Stromal cell of bone marrow (primary cell): ENCODE measurements around the gene PPP2R3B.
"Not testable (repeated sequence)": the region's sequence is repeated elsewhere in the genome, so short reads cannot be mapped to it uniquely, and the experiment has no call there.

Source experiments
- DNase-seq: peaks from one replicate; pipeline ENCODE4 v3.0.0-alpha.2; 2012; ENCODE audit warnings: low read depth

PPP2R3B gene

DNA sequence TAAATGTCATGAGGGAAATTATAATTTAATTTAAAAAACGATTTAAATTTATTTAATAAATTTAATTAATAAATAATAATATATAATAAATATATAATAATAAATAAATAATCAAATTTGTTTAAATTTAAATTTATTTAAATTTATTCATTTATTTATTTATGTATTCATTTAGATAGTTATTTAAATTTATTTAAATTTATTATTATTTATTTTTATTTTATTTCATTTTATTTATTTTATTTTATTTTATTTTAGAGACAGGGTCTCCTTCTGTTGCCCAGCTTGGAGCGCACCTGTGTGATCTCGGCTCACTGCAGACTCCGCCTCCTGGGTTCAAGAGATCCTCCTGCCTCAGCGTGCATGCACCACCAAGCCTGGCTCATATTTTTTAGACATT lies 18.4 kb upstream of the PPP2R3B start:
- no peak for DNase-seq

- no peak for DNase-seq
Observed at GRCh38 chrX:404656-405055, 17.9 kb upstream of the PPP2R3B start.

GRCh38 chrX:402857-403256 lies 16.1 kb upstream of the PPP2R3B start:
- no peak for DNase-seq

DNA sequence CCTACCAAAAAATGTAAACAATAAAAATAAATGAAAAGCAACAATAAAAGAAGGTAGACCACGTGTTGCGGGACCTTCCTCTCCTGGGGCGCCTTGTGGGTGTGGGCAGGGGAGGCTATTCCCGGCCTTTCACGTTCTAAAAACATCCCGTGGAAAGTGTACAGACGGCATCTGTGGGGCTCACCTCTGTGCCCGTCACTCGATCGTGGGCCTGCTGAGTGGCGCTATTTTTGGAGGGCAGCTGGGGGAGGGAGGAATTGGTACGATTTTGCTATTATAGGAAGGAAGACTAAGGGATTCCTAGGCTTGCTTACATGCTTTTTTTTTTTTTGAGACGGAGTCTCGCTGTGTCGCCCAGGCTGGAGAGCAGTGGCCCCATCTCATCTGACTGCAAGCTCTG lies 13.6 kb upstream of the PPP2R3B start:
- DNase-seq, result no peak

DNA sequence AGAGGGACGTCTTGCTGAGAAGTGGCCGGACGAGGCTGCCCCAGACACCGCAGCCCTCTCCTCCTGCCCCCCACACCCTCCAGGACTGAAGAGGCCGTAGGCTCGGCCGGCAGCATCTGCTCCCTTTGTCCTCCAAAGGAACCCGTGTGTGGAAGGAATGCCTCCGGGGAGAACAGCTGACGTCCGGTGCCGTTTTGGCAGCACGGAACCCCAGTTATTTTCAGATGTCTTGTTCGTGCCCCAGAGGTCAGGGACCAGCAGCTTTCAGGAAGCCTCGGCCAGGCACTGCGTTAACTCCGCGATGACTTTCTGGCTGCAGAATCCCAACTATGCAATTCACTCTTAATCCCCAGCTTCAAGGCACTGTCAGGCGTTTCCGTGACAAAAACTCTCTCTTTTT lies 10.9 kb upstream of the PPP2R3B start:
- no peak for DNase-seq

DNA sequence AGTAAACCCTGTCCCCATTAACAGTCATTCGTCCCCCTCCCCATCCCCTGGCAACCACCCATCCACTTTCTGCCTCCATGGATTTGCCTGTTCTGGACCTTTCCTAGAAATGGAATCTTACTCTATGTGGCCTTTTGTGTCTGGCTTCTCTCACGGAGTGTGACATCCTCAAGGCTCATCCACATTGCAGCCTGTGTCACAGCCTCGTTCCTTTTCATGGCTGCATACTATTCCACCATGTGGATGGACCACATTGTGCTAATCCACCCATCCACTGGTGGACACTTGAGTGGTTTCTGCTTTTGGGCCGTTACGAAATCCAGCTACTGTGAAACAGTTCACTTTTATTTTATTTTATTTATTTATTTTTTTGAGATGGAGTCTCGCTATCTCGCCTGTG lies 8.1 kb upstream of the PPP2R3B start:
- no peak for DNase-seq

DNA sequence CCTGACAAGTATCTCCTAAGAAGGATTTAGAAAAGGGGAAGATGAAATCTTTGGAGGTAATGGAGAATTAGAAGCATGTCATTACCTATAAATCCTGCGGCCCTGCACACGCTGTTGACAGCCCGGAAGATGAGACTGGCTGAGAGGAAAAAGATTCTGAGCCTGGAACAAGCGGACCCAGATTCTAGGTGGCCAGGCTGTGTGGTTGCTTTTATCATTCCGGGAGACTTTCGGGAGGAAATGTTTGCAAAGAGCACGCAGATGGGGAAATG lies 5.8 kb upstream of the PPP2R3B start:
- no peak for DNase-seq

GRCh38 chrX:391717-392574 lies 5.2 kb upstream of the PPP2R3B start:
- no peak for DNase-seq

- no peak for DNase-seq
Observed at GRCh38 chrX:390459-390858, 3.8 kb upstream of the PPP2R3B start.

DNA sequence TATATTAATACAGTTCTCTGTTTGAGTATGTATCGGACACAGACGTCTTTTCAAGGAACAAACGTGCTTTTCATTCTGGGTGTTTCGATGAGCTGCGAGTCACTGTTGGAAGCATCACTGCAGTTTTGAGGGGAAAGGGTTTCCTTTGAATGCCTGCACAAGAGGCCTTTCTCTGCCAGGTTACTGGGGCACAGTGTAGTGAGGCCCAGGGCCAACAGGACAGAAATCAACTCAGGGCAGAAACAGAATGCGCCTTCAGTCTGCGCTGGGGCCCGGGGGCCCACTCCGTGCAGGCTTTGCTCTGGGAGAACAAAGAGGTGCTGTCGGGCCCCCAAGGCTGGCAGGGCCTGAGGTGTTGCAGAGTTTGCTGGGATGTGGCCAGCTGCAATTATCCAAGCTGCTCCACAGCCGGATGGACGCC lies 2.3 kb upstream of the PPP2R3B start:
- no peak for DNase-seq

DNA sequence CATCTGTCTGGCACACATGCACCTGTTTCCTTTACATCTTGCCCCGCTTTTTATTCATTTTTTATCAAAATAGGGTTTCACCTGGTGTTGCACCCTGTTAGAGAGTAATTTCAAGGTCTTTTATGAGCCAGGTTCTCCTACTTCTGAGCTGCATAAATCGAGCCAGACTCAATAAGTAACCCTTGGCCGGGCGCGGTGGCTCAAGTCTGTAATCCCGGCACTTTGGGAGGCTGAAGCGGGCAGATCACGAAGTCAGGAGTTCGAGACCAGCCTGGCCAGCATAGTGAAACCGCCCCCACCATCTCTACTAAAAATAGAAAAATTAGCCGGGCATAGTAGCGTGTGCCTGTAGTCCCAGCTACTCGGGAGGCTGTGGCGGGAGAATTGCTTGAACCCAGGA lies 1.0 kb upstream of the PPP2R3B start:
- no peak for DNase-seq

- DNase-seq, result no peak
Observed at GRCh38 chrX:386239-386767, 404 bp downstream of the PPP2R3B start.

- not testable (repeated sequence) for DNase-seq
Observed at GRCh38 chrX:385736-386135, 971 bp downstream of the PPP2R3B start.

DNA sequence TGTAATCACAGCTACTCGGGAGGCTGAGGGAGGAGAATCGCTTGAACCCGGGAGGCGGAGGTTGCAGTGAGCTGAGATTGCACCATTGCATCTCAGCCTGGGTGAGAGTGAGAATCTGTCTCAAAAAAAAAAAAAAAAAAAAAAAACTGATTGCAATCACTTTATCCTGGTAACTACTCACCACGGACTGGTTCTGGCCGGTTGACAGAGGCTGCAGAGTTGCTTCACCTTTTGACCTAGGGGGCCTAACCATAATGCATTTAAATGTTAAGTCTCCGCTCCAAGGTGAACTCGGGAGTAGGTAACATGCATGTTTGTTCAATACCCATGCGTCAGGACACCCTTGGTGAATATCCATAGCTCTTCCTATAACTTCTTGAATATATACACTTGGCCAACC lies 1.8 kb downstream of the PPP2R3B start:
- DNase-seq, result no peak

DNA sequence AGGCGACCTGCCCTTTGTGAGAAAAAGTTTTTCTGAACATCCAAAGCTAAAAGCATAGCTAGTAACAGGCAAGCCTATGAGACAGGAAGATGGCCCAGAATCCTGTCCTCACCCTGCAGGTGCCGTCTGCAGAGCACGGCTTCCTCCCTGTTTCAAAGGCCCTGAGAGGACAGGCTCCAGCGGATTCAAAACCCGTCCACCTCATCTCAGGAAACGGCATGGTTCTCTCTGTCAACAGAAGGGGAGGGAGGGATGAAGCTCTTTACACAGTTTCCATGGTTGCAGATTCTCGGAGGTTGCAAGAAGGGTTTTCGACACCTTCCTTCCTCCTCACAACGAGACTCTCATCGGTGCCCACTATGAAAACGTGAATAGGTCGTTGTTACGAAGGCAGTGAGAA lies 8.3 kb downstream of the PPP2R3B start:
- no peak for DNase-seq

GRCh38 chrX:376206-376605 lies 10.5 kb downstream of the PPP2R3B start:
- not testable (repeated sequence) for DNase-seq

GRCh38 chrX:375181-376036 lies 11.3 kb downstream of the PPP2R3B start:
- DNase-seq, result no peak

GRCh38 chrX:374596-374995 lies 12.1 kb downstream of the PPP2R3B start:
- DNase-seq, result no peak

- no peak for DNase-seq
Observed at GRCh38 chrX:373641-374471, 12.9 kb downstream of the PPP2R3B start.

- no peak for DNase-seq
Observed at GRCh38 chrX:372856-373640, 13.7 kb downstream of the PPP2R3B start.

DNA sequence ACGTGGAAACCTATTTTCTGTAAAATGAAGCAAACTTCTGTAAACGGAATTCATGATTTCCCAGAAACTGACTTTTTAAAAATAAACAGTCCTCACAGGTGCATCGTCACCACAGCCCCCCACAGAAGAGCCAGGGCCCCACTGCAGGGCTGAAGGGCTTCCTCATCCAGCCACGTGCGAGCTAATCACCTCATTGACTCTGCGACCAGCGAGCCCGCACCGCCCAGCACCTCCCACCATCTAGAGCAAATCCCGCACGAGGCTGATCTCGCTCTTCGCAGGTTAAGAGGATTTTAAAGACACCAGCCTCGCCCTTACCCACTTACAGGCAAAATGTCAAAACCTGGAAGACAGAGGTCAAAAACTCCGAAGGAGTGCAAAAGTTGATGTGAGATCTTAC lies 14.8 kb downstream of the PPP2R3B start:
- no peak for DNase-seq
